ENCODE results near the gene KCNH2.

- TF ChIP-seq, protein P1, sequence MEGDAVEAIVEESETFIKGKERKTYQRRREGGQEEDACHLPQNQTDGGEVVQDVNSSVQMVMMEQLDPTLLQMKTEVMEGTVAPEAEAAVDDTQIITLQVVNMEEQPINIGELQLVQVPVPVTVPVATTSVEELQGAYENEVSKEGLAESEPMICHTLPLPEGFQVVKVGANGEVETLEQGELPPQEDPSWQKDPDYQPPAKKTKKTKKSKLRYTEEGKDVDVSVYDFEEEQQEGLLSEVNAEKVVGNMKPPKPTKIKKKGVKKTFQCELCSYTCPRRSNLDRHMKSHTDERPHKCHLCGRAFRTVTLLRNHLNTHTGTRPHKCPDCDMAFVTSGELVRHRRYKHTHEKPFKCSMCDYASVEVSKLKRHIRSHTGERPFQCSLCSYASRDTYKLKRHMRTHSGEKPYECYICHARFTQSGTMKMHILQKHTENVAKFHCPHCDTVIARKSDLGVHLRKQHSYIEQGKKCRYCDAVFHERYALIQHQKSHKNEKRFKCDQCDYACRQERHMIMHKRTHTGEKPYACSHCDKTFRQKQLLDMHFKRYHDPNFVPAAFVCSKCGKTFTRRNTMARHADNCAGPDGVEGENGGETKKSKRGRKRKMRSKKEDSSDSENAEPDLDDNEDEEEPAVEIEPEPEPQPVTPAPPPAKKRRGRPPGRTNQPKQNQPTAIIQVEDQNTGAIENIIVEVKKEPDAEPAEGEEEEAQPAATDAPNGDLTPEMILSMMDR (conservative IDR thresholded peaks at IDR 0.05; ENCODE audit: low read length) = no peak
- no peak for TF ChIP-seq EZH2phosphoT487 (IDR thresholded peaks at IDR 0.05; ENCODE audit: borderline replicate concordance, low read depth, low read length)
These were observed 39.1 kb downstream of the KCNH2 start for GRCh38 chr7:150939052-150939451.
